AG04450 (cell line): ENCODE measurements around the gene FAM171A2. TPM values are rescaled to one million over a fixed set of nuclear protein-coding genes. Genes with fewer than 3 reads are reported as not detected.
A peak's percentile ranks its signal among the peaks of the same experiment; 100 is the strongest.

Experiments
- CTCF ChIA-PET: fragments of 300-600, 350-600 bp; formaldehyde crosslinking; extraction: SDS; loops from one replicate; lab custom pipeline; 2022; ENCODE audit warnings: antibody characterized with exemption, inconsistent platforms; lab: Charles Lee
- POLR2A ChIA-PET: fragments of 350-600 bp; formaldehyde crosslinking; extraction: SDS; loops from one replicate; lab custom pipeline; 2021; ENCODE audit warnings: antibody characterized with exemption, inconsistent platforms; lab: Yijun Ruan, JAX
- DNase-seq: peaks from one replicate; pipeline ENCODE4 v3.0.0-alpha.2; 2011; ENCODE audit warnings: low read depth, low spot score
- H3K27ac ChIP-seq: one replicate; pipeline ENCODE4 v1.5.1; 2012; ENCODE audit warnings: low read depth, low read length, control low read depth
- H3K27me3 ChIP-seq: one replicate; pipeline ENCODE4 v1.6.0; 2012; ENCODE audit warnings: low read length; ENCODE audit not compliant: control insufficient read depth, insufficient read depth
- H3K4me3 ChIP-seq: 2 replicates; pipeline ENCODE4 v1.5.1; 2011; ENCODE audit warnings: mild to moderate bottlenecking, low read depth, low read length, control low read depth
- H3K9me3 ChIP-seq: 2 replicates; pipeline ENCODE4 v1.5.1; 2012; ENCODE audit warnings: low read length; ENCODE audit not compliant: control insufficient read depth, insufficient read depth
- CTCF ChIP-seq: IDR thresholded peaks from 2 replicates; pipeline ENCODE4 v1.5.1; 2011; ENCODE audit warnings: low read depth, low read length, control low read depth, inconsistent platforms
- polyA plus RNA-seq: library from polyadenylated mRNA; depleted of rRNA; stranded (reverse); fragments of >200 nt; gene quantifications from 2 replicates; pipeline ENCODE4 v1.2.3, GENCODE V29; 2011

Gene FAM171A2
- polyA plus RNA-seq, 1 experiment = 5.3 TPM

- ChIA-PET CTCF (interaction anchor here (0.6 to 1.0 kb wide), 4 partner anchors 23 to 197 kb away, joined by 3 to 5 read pairs (median 4); no protein-coding TSS in a partner anchor), POLR2A (interaction anchor here (0.5 to 1.0 kb wide), 4 partner anchors 12 to 189 kb away, joined by 3 to 4 read pairs (median 4); no protein-coding TSS in a partner anchor)
- DNase-seq = peak; percentile 91
- Histone ChIP-seq H3K9me3 (peaks cover 2% of the 10 kb centered on the region; the same call in 1 of the 2 replicates), H3K4me3 (no peak overlapping the region), H3K27ac (no peak overlapping the region), H3K27me3 (no peaks in the 10 kb centered on the region)
- TF ChIP-seq CTCF = no peak
These were observed 36.7 kb downstream of the FAM171A2 start for GRCh38 chr17:44326861-44327444.

GRCh38 chr17:44324571-44325275 is 38.9 kb downstream of the FAM171A2 start, which contains the start of gene SLC25A39:
SLC25A39 (minus strand) TSS chr17:44324823; CDS start chr17:44323562, 1,261 bp downstream.
- POLR2A ChIA-PET = interaction anchor here (0.6 to 2.1 kb wide), 3 partner anchors 64 to 114 kb away, joined by 3 to 11 read pairs (median 3); partner anchors contain the start of gene UBTF
- DNase-seq = peak; percentile 78
- CTCF ChIA-PET = interaction anchor here (1.0 kb wide), 1 partner anchor 198 kb away, joined by 3 read pairs; no protein-coding TSS in a partner anchor

GRCh38 chr17:44324092-44324570 is 39.5 kb downstream of the FAM171A2 start:
- no peaks in the 10 kb centered on the region for H3K27me3 ChIP-seq
- ChIA-PET CTCF (interaction anchor here (1.0 kb wide), 1 partner anchor 199 kb away, joined by 3 read pairs; no protein-coding TSS in a partner anchor), POLR2A (interaction anchor here (2.1 kb wide), 1 partner anchor 103 kb away, joined by 11 read pairs; the partner anchor contains the start of gene UBTF)
- H3K27ac ChIP-seq = no peak overlapping the region
- DNase-seq = no peak
- H3K9me3 ChIP-seq = peaks cover 2% of the 10 kb centered on the region; the same call in 1 of the 2 replicates
- peak overlapping the region; percentile 80 for H3K4me3 ChIP-seq
- TF ChIP-seq CTCF = no peak

More at GRCh38 chr17:44324571-44325275, 38.9 kb downstream of the FAM171A2 start, which contains the start of gene SLC25A39:
- no peaks in the 10 kb centered on the region for H3K27me3 ChIP-seq
- no peak for TF ChIP-seq CTCF
- peaks cover 2% of the 10 kb centered on the region; the same call in 1 of the 2 replicates for H3K9me3 ChIP-seq
- H3K27ac ChIP-seq = peak within 1 kb of the TSS; percentile 65
- peak within 1 kb of the TSS; percentile 80 for H3K4me3 ChIP-seq

GRCh38 chr17:44323359-44324091 is 40.1 kb downstream of the FAM171A2 start:
- DNase-seq = no peak
- no peak overlapping the region for H3K27ac ChIP-seq
- ChIA-PET CTCF (interaction anchor here (0.5 to 0.7 kb wide), 2 partner anchors 11 to 14 kb away, joined by 3 read pairs; no protein-coding TSS in a partner anchor), POLR2A (interaction anchor here (2.1 kb wide), 1 partner anchor 103 kb away, joined by 11 read pairs; the partner anchor contains the start of gene UBTF)
- H3K4me3 ChIP-seq = peak overlapping the region; percentile 80
- H3K9me3 ChIP-seq = peaks cover 2% of the 10 kb centered on the region; the same call in 1 of the 2 replicates
- no peaks in the 10 kb centered on the region for H3K27me3 ChIP-seq
- no peak for TF ChIP-seq CTCF
